OCI-LY3 (cell line): Measurements from ENCODE around the gene B3GLCT.

Experiments
- CTCF ChIP-seq: fragments of 200-600, 300-600 bp; sonication (generic); IDR thresholded peaks from 2 replicates; pipeline ENCODE4 v1.5.1; 2014; ENCODE audit warnings: antibody characterized with exemption, low read length, low read depth
- EZH2phosphoT487 ChIP-seq: fragments of 200-600 bp; shearing (Covaris generic); IDR thresholded peaks from 2 replicates; pipeline ENCODE4 v1.6.1; 2018; ENCODE audit warnings: antibody characterized with exemption, mixed run types, low read depth

- no peak for TF ChIP-seq CTCF
- no peak for TF ChIP-seq EZH2phosphoT487
These were observed 829 bp downstream of the B3GLCT start for GRCh38 chr13:31200637-31200971.
